Right atrium auricular region (tissue), 2 donors: Measurements from ENCODE around the gene SLC6A13. TPM values are rescaled to one million over a fixed set of nuclear protein-coding genes. Genes with fewer than 3 reads are reported as not detected.

Experiments
- DNase-seq: peaks from one replicate; pipeline ENCODE4 v3.0.0-alpha.2; 2019; ENCODE audit warnings: low spot score
- H3K27ac ChIP-seq, 2 donors: fragments of 200-600 bp; sonication (generic); 1 replicate in 1 of 2; 2 replicates in 1 of 2; pipeline ENCODE4 v1.5.1; 2016 to 2019
- H3K27me3 ChIP-seq, 2 donors: fragments of 200-600 bp; sonication (generic); one replicate each; pipeline versions ENCODE4 v1.5.1 to v1.6.0; 2017 to 2019
- H3K36me3 ChIP-seq: fragments of 200-600 bp; sonication (generic); one replicate; pipeline ENCODE4 v1.5.1; 2016
- H3K4me1 ChIP-seq, 2 donors: fragments of 200-600 bp; sonication (generic); one replicate each; pipeline versions ENCODE4 v1.5.1 to v1.6.0; 2017 to 2019
- H3K4me3 ChIP-seq, 2 donors: fragments of 200-600 bp; sonication (generic); 1 replicate in 1 of 2; 2 replicates in 1 of 2; pipeline ENCODE4 v1.5.1; 2017 to 2019; ENCODE audit warnings: mild to moderate bottlenecking in 1 of 2, moderate library complexity in 1 of 2
- H3K9me3 ChIP-seq, 2 donors: fragments of 200-600 bp; sonication (generic); one replicate each; pipeline ENCODE4 v1.5.1; 2019
- CTCF ChIP-seq, 2 donors: fragments of 200-600 bp; sonication (generic); IDR thresholded peaks; one replicate each; pipeline ENCODE4 v1.5.1; 2019; ENCODE audit warnings: antibody characterized with exemption in 2 of 2
- total RNA-seq, 2 donors: library from RNA; depleted of rRNA; stranded (reverse); fragments of >200 nt; gene quantifications; one replicate each; pipeline ENCODE4 v1.1.0, GENCODE V29; 2016

The SLC6A13 gene
- total RNA-seq, 2 donors from 2014 or later = 2.1 to 2.3 TPM

DNA sequence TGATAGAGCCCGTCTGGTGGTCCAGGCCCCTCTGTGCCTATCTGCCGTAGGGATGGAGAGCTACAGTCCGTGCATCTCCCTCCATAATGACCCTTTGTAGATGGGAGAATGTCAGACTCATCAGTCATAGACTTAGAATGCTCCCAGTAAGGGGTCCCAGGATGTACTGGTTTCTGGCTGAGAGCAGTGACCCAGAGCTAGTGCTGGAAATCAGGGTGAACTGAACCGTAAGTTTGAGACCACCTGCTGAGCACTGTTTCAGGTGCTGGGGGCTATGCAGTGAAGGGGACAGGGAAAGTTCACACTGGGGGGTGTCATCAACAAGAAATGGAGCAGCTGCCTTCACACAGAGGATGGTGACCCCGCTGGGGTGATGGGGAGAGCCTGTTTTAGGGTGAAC lies 82.8 kb downstream of the SLC6A13 start:
- no peak for TF ChIP-seq CTCF (IDR thresholded peaks at IDR 0.05)

DNA sequence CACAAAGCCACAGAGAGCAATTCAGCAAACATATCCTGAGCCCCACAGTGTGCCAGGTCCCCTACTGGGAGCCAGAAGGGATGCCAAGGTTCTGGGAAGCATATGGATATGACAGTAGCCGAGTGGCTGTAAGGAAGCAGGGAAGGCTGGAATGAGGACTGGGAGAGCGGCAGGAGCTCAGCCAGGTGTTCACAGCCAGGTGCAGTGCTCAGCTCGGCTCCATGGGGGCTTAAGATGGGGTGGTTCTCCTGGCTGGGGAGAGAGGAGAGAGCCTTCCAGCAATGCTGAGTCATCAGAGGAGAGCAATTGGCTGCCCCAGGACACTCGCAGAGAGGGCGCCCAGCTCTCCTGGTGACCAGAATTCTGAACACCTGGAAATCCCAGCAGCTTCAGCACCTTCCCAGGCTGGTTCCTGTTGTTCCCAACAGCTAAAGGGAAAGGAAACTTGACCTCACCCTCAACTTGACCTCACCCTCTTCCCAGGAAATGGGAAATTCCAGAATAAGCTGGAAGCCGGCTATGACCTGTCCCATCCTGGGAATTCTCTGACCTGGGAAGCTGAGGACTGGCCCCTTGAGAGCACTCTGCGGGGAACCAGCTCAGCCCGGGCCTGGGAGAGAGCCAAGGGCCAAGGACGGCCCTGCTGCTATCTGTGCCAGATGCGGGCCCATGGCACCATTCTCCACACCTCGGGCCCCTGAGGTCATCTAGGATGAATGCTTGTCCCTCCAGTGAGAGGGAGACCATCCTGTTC lies 83.3 kb downstream of the SLC6A13 start:
- Histone ChIP-seq H3K9me3 (no peaks in the 10 kb centered on the region), H3K4me1 (peaks cover 3 to 69% of the 10 kb centered on the region in 2 donors), H3K4me3 (no peak overlapping the region), H3K27ac (peak overlapping the region; percentile 46 to 54), H3K36me3 (no peaks in the 10 kb centered on the region), H3K27me3 (no peaks in the 10 kb centered on the region)
- DNase-seq = no peak
- TF ChIP-seq CTCF (IDR thresholded peaks at IDR 0.05) = no peak

More for the DNA sequence above, 82.8 kb downstream of the SLC6A13 start:
- Histone ChIP-seq H3K9me3 (no peaks in the 10 kb centered on the region), H3K36me3 (no peaks in the 10 kb centered on the region), H3K27me3 (no peaks in the 10 kb centered on the region), H3K27ac (peak overlapping the region; percentile 46 to 54), H3K4me3 (no peak overlapping the region), H3K4me1 (peaks cover 3 to 63% of the 10 kb centered on the region in 2 donors)
- no peak for DNase-seq

- Histone ChIP-seq H3K27me3 (no peaks in the 10 kb centered on the region), H3K4me3 (no peak overlapping the region), H3K36me3 (no peaks in the 10 kb centered on the region), H3K27ac (peak overlapping the region; percentile 28 to 54), H3K9me3 (no peaks in the 10 kb centered on the region), H3K4me1 (peaks cover 3 to 74% of the 10 kb centered on the region in 2 donors)
- TF ChIP-seq CTCF (IDR thresholded peaks at IDR 0.05) = no peak
- DNase-seq = no peak
Measured at GRCh38 chr12:178829-179109, 83.9 kb downstream of the SLC6A13 start.

GRCh38 chr12:177980-178828 lies 84.4 kb downstream of the SLC6A13 start:
- Histone ChIP-seq H3K9me3 (no peaks in the 10 kb centered on the region), H3K27ac (peak overlapping the region in 1 of 2 donors; percentile 54), H3K27me3 (no peaks in the 10 kb centered on the region), H3K36me3 (no peaks in the 10 kb centered on the region), H3K4me3 (no peak overlapping the region), H3K4me1 (peaks cover 3 to 80% of the 10 kb centered on the region in 2 donors)
- no peak for DNase-seq
- no peak for TF ChIP-seq CTCF (IDR thresholded peaks at IDR 0.05)

DNA sequence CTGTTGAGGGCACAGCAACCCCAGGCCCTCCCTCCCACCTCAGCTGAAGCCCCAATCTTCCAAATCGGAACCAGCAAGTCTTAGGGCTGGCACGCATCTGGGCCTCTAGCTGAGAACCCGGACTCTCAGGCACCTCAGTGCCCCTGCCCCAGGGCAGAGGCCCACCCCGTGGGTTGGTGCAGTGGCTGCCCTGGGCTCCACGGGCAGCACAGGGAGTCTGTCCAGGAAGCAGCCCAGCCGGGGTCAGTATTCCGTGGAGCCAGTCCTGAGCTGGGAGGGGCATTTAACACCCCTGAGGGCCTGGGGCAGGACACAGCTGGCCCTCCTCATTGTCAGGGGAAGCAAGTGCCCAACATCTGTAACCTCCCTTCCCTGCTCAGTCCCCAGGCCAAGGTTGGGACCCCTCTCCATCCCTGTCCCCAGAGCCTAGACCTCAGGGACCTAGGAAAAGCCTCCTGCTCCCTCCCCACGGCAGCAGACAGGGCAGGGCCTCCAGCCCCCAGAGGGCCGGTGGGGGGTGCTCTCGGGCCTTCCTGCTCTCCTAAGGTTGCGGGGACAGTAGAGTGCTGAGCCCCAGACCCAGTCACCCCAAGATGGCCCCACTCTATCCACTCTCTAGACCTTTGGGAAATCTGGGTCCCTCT lies 85.2 kb downstream of the SLC6A13 start:
- no peak for DNase-seq
- H3K27ac ChIP-seq = peak overlapping the region; percentile 68 to 84

More for the DNA sequence above, 85.2 kb downstream of the SLC6A13 start:
- TF ChIP-seq CTCF (IDR thresholded peaks at IDR 0.05) = no peak
- no peaks in the 10 kb centered on the region for H3K36me3 ChIP-seq
- H3K4me1 ChIP-seq = peaks cover 3 to 87% of the 10 kb centered on the region in 2 donors
- no peaks in the 10 kb centered on the region for H3K27me3 ChIP-seq
- H3K4me3 ChIP-seq = no peak overlapping the region
- H3K9me3 ChIP-seq = no peaks in the 10 kb centered on the region
